ENCODE data around the gene CSNK1G3. TPM values are rescaled to one million over a fixed set of nuclear protein-coding genes. Genes with fewer than 3 reads are reported as not detected.

CSNK1G3 gene
- total and polyA plus RNA-seq, 8 donors: 36.1 to 54.3 (median 46.7) TPM

- no peaks in the 10 kb centered on the region for H3K27me3 ChIP-seq
- intact Hi-C loops (cut with DNase I): no loop called here
- peaks cover 3 to 11% of the 10 kb centered on the region in 2 donors for H3K4me1 ChIP-seq
- H3K27ac ChIP-seq: peak overlapping the region; percentile 94
- H3K9me3 ChIP-seq: no peaks in the 10 kb centered on the region
- DNase-seq (peak; percentile 41 to 88 (median 44)), ATAC-seq (peak; percentile 2)
- peak overlapping the region; percentile 56 to 65 for H3K4me3 ChIP-seq
- no peak for TF ChIP-seq CTCF (IDR thresholded peaks at IDR 0.05)
- no peaks in the 10 kb centered on the region for H3K36me3 ChIP-seq
These were observed 859 bp downstream of the CSNK1G3 start for GRCh38 chr5:123512611-123513461.

- H3K4me1 ChIP-seq: peaks cover 3 to 11% of the 10 kb centered on the region in 2 donors
- TF ChIP-seq CTCF (IDR thresholded peaks at IDR 0.05): no peak
- no peak overlapping the region for H3K27ac ChIP-seq
- no peak overlapping the region for H3K4me3 ChIP-seq
- H3K27me3 ChIP-seq: no peaks in the 10 kb centered on the region
- ATAC-seq (no peak), DNase-seq (no peak)
- no peaks in the 10 kb centered on the region for H3K9me3 ChIP-seq
- H3K36me3 ChIP-seq: no peaks in the 10 kb centered on the region
- intact Hi-C loops (cut with DNase I): no loop called here
These were observed 2.8 kb downstream of the CSNK1G3 start for GRCh38 chr5:123514615-123515355.

- no peak for ATAC-seq
- no peak for TF ChIP-seq CTCF (IDR thresholded peaks at IDR 0.05)
- no peak overlapping the region for H3K27ac ChIP-seq
- no peaks in the 10 kb centered on the region for H3K9me3 ChIP-seq
- DNase-seq: no peak
- no peaks in the 10 kb centered on the region for H3K27me3 ChIP-seq
- H3K4me3 ChIP-seq: no peak overlapping the region
- no peaks in the 10 kb centered on the region for H3K36me3 ChIP-seq
- H3K4me1 ChIP-seq: peaks cover 3 to 11% of the 10 kb centered on the region in 2 donors
- intact Hi-C loops (cut with DNase I): no loop called here
These were observed 3.9 kb downstream of the CSNK1G3 start for GRCh38 chr5:123515904-123516303.

GRCh38 chr5:123517476-123517875, 5.5 kb downstream of the CSNK1G3 start:
- Histone ChIP-seq H3K27ac (no peak overlapping the region), H3K36me3 (no peaks in the 10 kb centered on the region), H3K4me1 (peaks cover 3 to 11% of the 10 kb centered on the region in 2 donors), H3K4me3 (no peak overlapping the region), H3K27me3 (no peaks in the 10 kb centered on the region), H3K9me3 (no peaks in the 10 kb centered on the region)
- DNase-seq: no peak
- intact Hi-C loops (cut with DNase I): no loop called here
- no peak for TF ChIP-seq CTCF (IDR thresholded peaks at IDR 0.05)
- ATAC-seq: no peak

- Histone ChIP-seq H3K4me3 (no peak overlapping the region), H3K27me3 (no peaks in the 10 kb centered on the region), H3K36me3 (no peaks in the 10 kb centered on the region), H3K9me3 (no peaks in the 10 kb centered on the region), H3K27ac (no peak overlapping the region), H3K4me1 (peaks cover 3 to 10% of the 10 kb centered on the region in 2 donors)
- intact Hi-C loops (cut with DNase I): no loop called here
- DNase-seq (no peak), ATAC-seq (no peak)
- TF ChIP-seq CTCF (IDR thresholded peaks at IDR 0.05): no peak
These were observed 6.1 kb downstream of the CSNK1G3 start for GRCh38 chr5:123518111-123518510.
